D341Med (cell line): Measurements from ENCODE around the gene NRTN.

Experiments
- DNase-seq: peaks from one replicate; pipeline ENCODE4 v3.0.0; 2012; ENCODE audit warnings: low spot score

The NRTN gene

DNA sequence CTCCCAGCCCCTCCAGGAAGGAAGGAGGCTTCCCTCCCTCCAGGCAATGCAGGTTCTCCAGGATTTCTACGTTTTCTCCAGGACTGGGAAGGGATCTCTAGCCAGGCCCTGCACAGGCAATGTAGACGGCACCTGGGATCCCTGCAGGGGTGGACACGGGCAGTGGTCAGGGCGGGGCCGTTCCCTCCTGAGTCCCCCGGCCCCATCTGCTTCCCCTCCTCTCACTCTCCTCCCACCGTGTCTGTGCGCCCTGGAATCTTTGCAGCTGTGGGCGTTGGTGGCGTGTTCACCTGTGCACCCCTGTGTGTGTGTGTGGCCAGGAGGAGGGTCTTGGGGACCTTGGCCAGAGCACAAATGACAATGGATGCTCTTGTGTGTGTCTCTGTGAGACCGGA, 10.0 kb downstream of the NRTN start:
- no peak for DNase-seq

DNA sequence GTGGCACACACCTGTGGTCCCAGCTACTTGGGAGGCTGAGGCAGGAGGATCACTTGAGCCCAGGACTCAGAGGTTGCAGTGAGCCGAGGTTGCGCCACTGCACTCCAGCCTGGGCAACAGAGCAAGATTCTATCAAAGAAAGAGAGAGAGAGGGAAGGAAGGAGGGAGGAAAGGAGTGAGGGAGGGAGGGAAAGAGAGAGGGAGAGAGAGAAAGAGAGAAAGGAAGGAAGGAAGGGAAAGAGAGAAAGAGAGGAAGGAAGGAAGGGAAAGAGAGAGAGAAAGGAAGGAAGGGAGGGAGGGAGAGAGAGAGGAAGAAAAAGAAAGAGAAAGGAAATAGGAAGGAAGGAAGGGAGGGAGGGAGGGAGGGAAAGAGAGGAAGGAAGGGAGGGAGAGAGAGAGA, 12.4 kb downstream of the NRTN start:
- DNase-seq = no peak

DNA sequence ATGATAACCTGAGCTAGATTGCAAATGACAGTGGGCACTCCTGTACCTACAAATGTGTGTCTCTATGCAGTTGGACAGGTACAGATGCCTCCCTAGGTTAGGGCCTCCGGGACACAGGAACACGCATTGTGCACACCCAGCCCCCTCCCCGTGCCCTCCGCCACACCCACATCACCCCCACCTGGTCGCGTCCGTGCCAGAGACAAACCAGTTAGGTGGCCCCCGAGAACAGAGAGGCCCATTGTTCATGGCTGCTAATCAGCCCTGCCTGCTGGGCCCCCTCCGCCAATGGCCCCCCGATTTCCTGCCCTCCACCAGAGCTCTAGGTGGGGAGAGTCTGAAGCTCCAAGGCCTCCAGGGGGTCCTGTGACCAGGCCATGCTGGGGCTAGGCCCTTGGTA, 13.7 kb downstream of the NRTN start:
- DNase-seq = no peak

DNA sequence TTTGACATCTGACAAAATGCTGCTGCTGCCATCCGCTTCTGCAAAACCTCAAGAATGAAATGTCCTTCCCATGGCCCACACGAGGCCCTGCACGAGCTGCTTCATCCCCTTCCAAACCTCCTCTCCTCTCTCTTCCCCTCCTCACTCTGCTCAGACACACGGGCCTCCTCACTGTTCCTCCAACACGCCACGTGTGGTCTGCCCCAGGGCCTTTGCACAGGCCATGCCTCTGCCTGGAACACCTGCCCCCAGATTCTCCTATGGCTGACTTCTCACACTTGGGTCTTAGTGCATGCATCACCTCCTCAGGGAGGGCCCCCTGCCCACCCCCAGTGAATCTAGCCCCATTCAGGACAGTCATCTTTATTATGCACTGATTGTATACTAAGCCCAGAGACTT, 15.9 kb downstream of the NRTN start:
- no peak for DNase-seq

DNA sequence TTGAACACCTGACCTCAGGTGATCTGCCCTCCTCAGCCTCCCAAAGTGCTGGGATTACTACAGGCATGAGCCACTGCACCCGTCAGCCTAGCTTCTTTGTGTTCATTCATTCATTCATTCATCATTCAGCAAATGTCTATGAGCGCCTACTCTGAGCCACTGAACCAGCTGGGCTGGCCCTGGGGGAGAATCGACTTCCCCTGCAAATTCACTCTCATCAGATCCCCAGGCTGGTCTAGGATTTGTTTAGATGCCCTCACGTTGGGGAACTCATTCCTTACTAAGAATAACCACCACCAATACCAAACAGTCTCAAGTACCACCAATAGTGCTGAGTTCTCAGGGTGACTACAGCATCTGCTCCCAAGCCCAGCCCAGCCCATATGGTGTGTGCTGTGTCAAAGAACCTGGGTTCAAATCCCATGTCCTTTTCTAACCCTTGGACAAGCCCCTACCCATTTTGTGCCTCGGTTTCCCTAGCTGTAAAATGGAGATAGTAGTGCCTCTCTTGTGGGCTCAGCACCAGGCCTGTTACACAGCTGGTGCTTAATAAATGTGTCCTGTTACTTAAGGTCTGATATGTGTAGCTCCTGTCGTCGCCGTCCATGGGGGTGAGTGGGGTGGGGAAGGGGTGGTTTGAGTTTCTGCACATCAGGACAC, 16.8 kb downstream of the NRTN start:
- no peak for DNase-seq

DNA sequence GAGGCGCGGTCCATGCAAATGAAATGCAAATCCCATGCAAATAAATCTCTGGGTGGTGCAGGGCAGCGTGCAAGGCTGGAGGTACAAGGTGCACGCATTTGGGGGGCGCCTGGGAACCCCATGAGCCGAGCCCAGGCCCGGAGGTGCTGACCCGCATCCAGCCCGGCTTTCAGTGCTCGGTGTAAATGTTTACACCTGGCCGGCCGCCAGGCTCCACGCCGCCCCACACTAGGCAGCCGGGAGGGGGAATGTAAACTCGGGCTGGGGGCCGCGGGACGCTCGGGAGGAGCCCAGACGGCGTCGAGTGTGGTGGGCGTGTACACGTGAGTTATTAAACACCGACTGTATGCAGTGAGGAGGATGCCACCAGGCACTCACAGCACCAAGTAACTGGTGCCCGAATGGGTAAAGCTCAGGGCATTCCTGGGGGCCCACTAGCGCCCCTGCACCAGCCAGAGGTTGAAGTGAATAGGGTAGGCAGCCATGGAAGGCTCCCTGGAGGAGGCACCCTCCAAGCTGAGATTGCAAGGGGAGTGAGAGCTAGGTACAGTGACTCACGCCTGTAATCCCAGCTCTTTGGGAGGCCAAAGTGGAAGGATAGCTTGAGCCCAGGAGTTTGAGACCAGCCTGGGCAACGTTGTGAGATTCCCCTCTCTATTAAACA, 17.4 kb downstream of the NRTN start:
- no peak for DNase-seq

DNA sequence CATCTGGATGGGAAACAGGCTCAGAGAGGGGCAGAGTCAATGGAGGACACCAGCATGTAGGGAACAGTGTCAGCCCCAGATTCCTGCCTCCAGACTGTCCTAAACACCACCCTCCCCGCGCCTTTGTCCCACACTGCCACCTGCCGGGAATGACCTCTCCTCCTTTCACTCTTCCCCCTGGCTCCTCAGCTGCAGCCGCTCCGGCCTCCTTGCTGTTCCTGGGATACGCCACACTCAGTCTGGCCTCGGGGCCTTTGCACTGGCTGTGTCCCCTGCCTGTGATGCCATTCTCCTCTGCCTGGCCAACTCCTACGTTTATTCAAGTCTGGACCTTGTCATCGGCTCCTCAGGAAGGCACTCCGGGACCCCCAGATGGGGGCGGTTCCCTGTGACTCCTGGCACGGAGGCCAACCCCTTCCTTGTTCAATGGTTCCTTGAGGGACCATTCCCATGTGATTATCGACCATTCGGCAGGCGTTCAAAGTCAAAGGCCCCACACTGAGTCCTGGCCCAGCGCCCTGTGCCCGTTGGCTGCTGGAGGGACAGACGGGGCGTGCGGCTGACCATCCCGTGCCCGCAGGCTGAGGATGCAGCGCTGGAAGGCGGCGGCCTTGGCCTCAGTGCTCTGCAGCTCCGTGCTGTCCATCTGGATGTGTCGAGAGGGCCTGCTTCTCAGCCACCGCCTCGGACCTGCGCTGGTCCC, 18.9 kb downstream of the NRTN start:
- DNase-seq = peak; percentile 65

DNA sequence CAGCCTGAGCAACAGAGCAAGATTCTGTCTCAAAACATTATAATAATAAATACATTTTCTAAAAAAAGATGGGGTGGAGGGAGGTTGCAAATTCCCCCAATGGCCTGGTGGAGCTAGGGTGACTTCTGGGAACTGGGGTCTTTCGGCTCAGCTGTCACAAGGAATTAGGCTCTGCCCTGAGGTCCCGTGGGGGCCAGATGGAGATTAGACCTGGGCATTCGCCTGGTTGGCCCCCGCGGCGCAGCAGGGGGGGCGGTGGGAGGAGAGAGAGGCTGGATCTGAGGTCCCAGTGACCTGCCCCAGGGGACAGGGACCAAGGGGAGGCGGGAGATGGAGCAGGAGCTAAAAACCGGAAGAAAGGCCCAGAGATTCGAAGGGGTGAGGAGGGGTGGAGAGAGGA, 19.9 kb downstream of the NRTN start:
- peak; percentile 69 for DNase-seq

DNA sequence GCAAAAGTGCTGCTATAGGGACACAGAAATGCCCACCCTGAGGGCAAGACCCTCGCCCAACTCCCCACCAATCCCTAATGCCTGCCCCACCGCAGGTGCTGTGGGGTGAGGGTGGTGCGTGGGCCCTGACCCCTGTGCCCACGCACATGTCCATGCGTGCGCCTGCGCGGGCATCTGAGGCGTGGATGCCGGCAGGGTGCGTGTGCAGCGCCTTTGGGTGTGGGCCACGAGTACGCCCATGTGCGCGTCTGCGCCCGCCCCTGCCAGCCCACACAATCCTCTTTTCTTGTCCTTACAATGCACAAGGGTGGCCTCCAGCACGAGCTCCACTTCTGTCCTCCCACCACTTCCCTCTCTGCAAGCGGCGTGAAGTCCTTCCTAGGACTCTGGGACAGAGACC, 20.3 kb downstream of the NRTN start:
- no peak for DNase-seq

DNA sequence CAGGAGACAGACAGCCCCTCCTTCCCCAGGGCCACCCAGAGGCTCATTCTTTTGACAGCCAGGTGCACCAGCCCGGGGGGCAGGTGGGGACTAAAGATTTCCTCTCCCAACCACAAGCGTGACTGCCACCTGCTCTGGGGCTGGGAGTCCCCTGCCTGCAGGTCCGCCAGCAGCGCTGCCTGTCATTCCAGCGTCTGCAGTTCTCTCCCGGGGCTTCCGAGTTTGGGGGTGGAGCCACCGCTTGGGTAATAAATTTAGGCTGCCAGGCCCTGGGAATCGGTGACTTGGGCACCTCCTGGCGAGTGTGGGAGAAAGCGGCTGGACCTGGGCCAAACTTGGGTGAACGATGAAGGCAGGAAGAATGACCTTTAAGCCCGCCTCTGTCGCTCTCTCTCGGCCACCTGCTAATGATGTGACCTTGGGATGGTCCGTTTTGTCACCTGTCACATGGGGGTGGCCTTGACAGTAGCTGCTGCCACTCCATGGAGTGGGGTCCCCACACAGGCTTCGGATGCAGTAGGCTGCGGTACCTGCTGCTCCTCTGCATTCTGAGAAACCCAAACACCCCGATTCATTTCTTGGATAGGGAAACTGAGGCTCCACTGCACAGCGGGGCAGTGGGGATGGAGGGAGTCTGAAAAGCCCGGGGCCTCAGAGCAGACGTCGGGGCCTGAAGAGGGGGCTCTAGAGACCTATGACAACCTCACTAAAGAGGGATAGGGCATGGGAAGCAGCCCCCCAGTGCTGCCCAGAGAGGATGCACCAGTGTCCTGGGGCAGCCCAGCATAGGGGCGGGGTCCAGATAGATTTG, 21.9 kb downstream of the NRTN start:
- peak; percentile 80 for DNase-seq

DNA sequence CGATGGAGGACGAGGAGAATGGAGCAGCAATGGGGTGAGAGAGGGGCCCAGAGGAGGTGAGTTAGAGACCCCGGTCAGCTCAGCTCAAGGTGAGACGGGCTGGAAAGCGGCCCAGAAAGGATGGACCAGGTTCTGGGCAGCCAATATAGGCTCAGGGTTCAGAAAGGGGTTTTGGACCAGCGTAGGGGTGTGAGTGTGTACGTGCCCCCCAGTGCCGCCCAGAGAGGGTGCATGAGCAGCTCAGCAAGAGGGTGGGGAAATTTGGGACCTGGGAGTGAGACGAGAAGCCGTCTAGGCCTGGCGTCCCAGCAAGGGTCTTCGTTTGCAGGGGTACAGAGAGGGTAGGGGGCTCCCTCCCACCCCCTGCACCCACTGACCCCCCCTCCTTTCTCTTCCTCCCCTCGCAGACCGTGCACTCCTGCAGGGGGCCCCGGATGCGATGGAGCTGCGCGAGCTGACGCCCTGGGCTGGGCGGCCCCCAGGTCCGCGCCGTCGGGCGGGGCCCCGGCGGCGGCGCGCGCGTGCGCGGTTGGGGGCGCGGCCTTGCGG, 22.5 kb downstream of the NRTN start:
- no peak for DNase-seq

DNA sequence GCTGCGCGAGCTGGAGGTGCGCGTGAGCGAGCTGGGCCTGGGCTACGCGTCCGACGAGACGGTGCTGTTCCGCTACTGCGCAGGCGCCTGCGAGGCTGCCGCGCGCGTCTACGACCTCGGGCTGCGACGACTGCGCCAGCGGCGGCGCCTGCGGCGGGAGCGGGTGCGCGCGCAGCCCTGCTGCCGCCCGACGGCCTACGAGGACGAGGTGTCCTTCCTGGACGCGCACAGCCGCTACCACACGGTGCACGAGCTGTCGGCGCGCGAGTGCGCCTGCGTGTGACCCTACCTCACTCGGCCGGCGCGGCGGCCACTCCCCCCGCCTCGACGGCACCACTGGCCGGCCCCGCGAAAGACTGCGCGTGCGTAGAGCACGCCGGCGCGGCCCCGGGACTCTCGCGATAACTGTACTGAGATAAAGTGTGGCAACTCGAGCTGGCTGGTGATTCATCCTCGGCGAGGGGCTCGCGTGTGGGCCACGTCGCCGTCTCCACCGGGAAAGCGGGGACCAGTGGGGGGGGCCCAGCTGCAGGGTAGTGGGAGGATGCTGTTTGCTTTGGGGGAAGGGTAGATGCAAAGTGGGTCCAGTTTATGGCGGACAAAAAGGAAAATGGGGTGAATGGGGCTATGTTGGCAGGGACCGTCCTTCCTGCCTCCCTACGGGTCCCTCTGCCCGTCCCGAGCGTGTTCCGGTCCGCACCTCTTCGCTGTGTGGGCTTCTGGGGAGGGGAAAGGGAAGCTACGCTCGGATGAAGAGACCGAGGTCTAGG, 23.2 kb downstream of the NRTN start:
- peak; percentile 99 for DNase-seq

DNA sequence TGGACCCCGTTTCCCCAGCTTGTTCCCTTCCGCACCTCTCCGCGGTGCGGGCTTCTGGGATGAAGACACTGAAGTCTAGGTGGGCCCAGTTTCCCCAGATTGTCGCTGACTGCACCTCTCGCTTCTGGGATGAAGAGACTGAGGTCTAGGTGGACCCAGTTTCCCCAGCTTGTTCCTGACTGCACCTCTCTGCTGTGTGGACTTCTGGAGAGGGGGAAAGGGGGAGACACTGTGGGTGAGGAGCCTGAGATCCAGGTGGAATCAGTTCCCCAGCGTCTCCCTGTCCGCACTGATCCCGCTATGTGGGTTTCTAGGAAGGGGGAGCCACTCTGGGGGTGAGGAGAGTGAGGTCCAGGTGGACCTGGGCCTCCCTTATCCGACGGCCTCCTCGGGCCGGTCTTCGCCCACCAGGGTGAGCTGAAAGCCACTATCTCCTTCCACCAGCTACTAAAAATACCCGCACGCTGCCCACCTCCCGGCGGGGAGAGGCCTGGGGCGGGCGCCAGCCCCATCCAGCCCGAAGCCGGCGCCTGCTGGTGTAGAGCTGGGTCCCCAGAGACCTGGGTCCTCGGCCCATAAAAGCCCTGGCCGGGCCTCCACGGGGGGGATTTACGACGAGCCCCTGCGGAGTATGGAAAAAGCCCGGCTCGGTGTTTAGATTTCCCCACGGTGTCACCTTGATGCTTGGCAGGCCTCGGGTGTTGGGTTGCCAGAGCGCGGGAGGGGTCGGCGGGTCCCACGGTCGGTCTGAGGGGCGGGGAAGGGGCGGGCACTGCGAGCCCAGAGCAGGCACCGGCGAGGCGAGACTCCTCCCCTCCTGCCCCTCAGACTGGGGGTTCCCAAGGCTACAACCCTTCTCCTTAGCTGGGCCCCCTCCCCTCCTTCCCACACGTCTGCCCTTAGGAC, 24.0 kb downstream of the NRTN start:
- DNase-seq = peak; percentile 82

DNA sequence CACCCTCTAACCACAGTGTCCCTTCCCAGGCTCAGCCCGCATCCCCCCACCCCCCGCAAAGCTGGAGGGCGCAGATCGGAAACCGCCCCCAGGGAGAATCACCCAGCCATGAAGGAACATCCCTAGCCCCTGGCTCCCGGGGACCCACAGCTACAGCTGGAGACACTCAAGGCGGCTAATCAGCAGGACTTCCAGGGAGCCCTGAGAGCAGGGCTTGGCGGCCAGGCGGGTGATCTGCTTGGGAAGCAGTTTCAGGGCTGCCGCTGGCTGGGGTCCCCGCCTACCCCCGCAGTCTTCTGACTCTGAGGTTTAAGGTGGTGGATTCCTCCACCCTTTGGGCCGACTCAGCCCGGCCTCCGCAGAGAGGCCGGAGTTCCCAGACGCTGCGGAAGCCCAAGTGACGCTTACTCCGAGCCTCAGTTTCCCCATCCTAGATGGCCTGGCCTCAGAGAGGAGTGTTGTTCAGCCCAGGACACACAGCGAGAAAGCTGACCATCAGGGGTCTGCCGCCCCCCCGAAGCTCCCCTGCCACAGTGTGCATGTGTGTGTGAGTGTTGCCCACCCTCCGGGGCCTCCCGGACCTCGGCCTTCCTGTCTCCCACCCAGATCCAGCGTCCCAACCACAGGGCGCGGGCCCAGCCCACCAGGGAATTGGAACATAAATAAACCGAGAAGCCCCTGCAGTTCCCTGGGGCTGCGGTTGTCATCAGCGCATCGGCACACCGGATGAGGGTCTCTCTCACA, 24.9 kb downstream of the NRTN start:
- DNase-seq = no peak

DNA sequence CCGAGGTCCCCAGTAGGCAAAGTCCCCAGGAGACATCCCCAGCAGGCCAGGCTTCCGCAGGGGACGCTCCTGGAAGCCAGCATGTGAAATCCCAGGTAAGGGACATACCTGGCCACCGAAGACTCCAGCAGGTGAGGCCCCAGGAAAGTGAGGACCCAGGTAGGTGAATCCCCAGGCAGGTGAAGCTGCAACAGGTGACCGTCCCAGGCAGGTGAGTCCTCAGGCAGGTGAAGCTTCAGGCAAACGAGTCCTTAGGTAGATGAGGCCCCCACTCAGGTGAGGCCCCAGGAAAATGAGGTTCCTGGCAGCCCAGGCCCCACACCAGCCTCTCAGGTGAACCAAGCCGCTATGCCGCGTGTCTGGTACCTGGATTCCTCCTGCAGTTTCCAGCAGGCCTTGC, 26.3 kb downstream of the NRTN start:
- no peak for DNase-seq

DNA sequence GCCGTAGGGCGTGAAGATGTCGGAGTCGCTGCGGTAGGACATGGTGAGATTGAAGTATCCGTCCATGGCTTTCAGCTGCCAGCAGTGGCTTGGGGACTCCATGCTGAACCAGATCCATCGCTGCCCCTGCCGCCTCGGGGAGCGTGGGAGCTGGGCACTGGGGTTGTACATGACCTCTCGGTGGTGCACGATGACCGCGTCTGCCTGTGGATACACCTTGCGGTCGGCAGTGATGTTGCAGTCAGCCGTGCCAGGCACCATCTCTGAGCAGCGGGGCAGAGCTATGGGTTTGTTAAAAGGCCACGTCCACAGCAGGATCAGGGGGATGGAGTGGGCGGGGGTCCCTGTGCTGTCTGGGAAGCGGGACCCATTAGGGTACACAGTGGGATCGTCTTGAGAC, 27.2 kb downstream of the NRTN start:
- DNase-seq = no peak

DNA sequence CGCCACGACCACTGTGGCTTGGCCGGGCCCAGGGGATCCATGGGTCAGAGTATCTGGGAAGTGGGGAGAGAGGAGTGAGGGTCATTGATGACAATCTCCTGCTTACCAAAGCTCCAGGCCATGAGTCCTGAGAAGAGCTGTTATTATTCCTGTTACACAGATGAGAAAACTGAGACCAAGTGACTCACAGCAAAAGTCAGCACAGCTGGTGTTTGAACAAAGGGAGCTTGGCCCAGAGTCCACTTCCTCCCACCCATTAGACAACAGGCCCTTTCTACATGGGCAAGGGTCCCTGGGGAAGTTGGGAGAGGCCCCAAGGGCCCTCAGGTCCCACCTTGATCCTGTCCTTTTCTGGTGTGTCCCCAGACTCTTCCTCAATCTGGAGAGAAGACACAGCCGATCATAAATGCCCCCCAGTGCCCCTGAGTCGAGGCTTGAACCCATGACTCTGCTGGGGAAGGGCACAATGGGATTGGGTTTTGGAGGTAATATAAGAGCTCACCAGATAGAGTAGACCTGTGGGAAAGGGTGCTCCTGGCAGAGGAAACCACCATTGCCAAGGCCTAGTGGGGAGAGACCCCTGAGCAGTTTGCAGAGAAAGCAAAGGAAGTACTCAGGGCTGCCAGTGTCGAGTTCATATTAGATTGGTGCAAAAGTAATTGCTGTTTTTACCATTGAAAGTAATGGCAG, 27.8 kb downstream of the NRTN start:
- no peak for DNase-seq

DNA sequence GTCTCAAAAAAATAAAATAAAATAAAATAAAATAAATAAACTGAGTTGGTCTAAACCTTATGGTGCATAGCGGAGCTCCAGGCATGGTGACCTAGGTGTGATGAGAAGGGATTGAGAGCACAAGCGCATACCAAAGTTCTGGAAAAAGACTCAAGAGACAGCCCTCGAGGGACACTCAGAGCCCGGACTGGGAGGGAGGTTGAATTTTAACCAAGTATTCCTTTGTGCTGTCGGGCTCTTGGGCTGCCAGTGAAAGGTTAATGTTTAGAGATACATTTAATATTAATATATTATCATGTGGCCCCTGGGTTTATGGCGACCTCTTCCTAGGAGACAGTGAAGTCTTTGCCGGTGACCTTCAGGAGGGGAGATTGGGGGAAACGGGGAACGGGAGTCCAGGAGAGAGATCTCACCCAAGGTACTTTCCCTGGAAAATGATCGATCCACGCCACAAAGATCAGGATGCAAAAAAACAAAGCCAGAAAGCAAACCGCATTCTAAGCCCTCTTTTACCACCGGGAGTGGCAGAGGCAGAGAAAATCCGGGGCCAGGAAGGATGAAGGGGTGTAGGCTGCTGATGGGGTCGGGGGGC, 33.0 kb downstream of the NRTN start:
- DNase-seq = no peak
